ENCODE data around the gene GLI3.

Gene GLI3

GRCh38 chr7:42175834-42176723, 60.9 kb downstream of the GLI3 start:
- no peak for DNase-seq (ENCODE audit: low read depth in 2 of 2)

GRCh38 chr7:42174391-42174912, 62.6 kb downstream of the GLI3 start:
- DNase-seq (ENCODE audit: low read depth in 2 of 2): no peak

- DNase-seq (ENCODE audit: low read depth in 2 of 2): no peak
Observed at GRCh38 chr7:42170724-42171123, 66.3 kb downstream of the GLI3 start.

- no peak for DNase-seq (ENCODE audit: low read depth in 2 of 2)
Observed at GRCh38 chr7:42168512-42168911, 68.5 kb downstream of the GLI3 start.

GRCh38 chr7:42167631-42168236, 69.3 kb downstream of the GLI3 start:
- DNase-seq (ENCODE audit: low read depth in 2 of 2): no peak

GRCh38 chr7:42167206-42167605, 69.8 kb downstream of the GLI3 start:
- no peak for DNase-seq (ENCODE audit: low read depth in 2 of 2)

- no peak for DNase-seq (ENCODE audit: low read depth in 2 of 2)
Observed at GRCh38 chr7:42164881-42165428, 72.1 kb downstream of the GLI3 start.

- DNase-seq (ENCODE audit: low read depth in 2 of 2): no peak
Observed at GRCh38 chr7:42162560-42163325, 74.3 kb downstream of the GLI3 start.

- DNase-seq (ENCODE audit: low read depth in 2 of 2): no peak
Observed at GRCh38 chr7:42161719-42162118, 75.3 kb downstream of the GLI3 start.

GRCh38 chr7:42161110-42161509, 75.9 kb downstream of the GLI3 start:
- DNase-seq (ENCODE audit: low read depth in 2 of 2): no peak

GRCh38 chr7:42159130-42159529, 77.9 kb downstream of the GLI3 start:
- no peak for DNase-seq (ENCODE audit: low read depth in 2 of 2)

GRCh38 chr7:42156967-42157721, 79.9 kb downstream of the GLI3 start:
- DNase-seq (ENCODE audit: low read depth in 2 of 2): no peak

GRCh38 chr7:42156291-42156865, 80.6 kb downstream of the GLI3 start:
- no peak for DNase-seq (ENCODE audit: low read depth in 2 of 2)

- DNase-seq (ENCODE audit: low read depth in 2 of 2): no peak
Observed at GRCh38 chr7:42155584-42156290, 81.3 kb downstream of the GLI3 start.

GRCh38 chr7:42154173-42154572, 82.8 kb downstream of the GLI3 start:
- DNase-seq (ENCODE audit: low read depth in 2 of 2): no peak

- DNase-seq (ENCODE audit: low read depth in 2 of 2): no peak
Observed at GRCh38 chr7:42152329-42153205, 84.4 kb downstream of the GLI3 start.

- no peak for DNase-seq (ENCODE audit: low read depth in 2 of 2)
Observed at GRCh38 chr7:42151309-42151708, 85.7 kb downstream of the GLI3 start.

GRCh38 chr7:42145539-42145938, 91.5 kb downstream of the GLI3 start:
- no peak for DNase-seq (ENCODE audit: low read depth in 2 of 2)

- DNase-seq (ENCODE audit: low read depth in 2 of 2): no peak
Observed at GRCh38 chr7:42144604-42145003, 92.4 kb downstream of the GLI3 start.

All from stimulated activated CD4-positive, alpha-beta T cell treated with anti-CD3 and anti-CD28 coated beads, Interleukin-1b, Interleukin-23, amount 100 ng/mL, for 1 hour (primary cell).